CD14-positive monocyte (primary cell): ENCODE data around the gene FBXW11. TPM values are rescaled to one million over a fixed set of nuclear protein-coding genes. Genes with fewer than 3 reads are reported as not detected.

ENCODE experiments used
- DNase-seq, 3 donors: peaks; one replicate each; pipeline ENCODE4 v3.0.0-alpha.2; 2011 to 2022
- H2AFZ ChIP-seq: 2 replicates; pipeline ENCODE4 v1.6.0; 2012; ENCODE audit warnings: mild to moderate bottlenecking, low read depth, low read length, inconsistent platforms; ENCODE audit not compliant: insufficient read depth, poor library complexity, severe bottlenecking
- H3K27ac ChIP-seq, 2 donors: 1 replicate in 1 of 2; 2 replicates in 1 of 2; pipeline ENCODE4 v1.5.1; 2012 to 2013; ENCODE audit warnings: low read length in 2 of 2, control low read depth in 1 of 2, inconsistent platforms in 1 of 2, low read depth in 1 of 2, mild to moderate bottlenecking in 1 of 2
- H3K27me3 ChIP-seq, 2 donors: one replicate each; pipeline versions ENCODE4 v1.6.0 to v1.6.1; 2011 to 2013; ENCODE audit warnings: low read length in 2 of 2; ENCODE audit not compliant: control insufficient read depth in 2 of 2, insufficient read depth in 2 of 2
- H3K36me3 ChIP-seq, 2 donors: replicated peaks in 1 of 2; 1 replicate in 1 of 2; 2 replicates in 1 of 2; pipeline versions ENCODE4 v1.5.1 to v1.6.1; 2012 to 2013; ENCODE audit warnings: low read length in 2 of 2, control low read depth in 1 of 2, inconsistent platforms in 1 of 2, mild to moderate bottlenecking in 1 of 2; ENCODE audit not compliant: insufficient read depth in 2 of 2, control insufficient read depth in 1 of 2
- H3K4me1 ChIP-seq, 2 donors: 1 replicate in 1 of 2; 2 replicates in 1 of 2; pipeline versions ENCODE4 v1.5.1 to v1.6.1; 2012 to 2013; ENCODE audit warnings: low read length in 2 of 2, control low read depth in 1 of 2, inconsistent platforms in 1 of 2, mild to moderate bottlenecking in 1 of 2, moderate library complexity in 1 of 2; ENCODE audit not compliant: insufficient read depth in 2 of 2, control insufficient read depth in 1 of 2
- H3K4me2 ChIP-seq: replicated peaks from 2 replicates; pipeline ENCODE3; 2012; ENCODE audit warnings: low read length, moderate library complexity, mild to moderate bottlenecking; ENCODE audit not compliant: poor library complexity, severe bottlenecking; ENCODE audit errors: extremely low read depth
- H3K4me3 ChIP-seq, 3 experiments: fragments of 200-600 bp in 1 of 3; sonication (generic) in 1 of 3; replicated peaks in 1 of 3; 1 replicate in 2 of 3; 2 replicates in 1 of 3; pipeline ENCODE4 v1.5.1; 2011 to 2013; ENCODE audit warnings: low read length in 3 of 3, mild to moderate bottlenecking in 3 of 3, control low read depth in 2 of 3, low read depth in 2 of 3, inconsistent platforms in 1 of 3, moderate library complexity in 1 of 3
- H3K79me2 ChIP-seq: 2 replicates; pipeline ENCODE4 v1.6.0; 2012; ENCODE audit warnings: mild to moderate bottlenecking, control low read depth, inconsistent platforms, low read length, moderate library complexity; ENCODE audit not compliant: insufficient read depth
- H3K9ac ChIP-seq: 2 replicates; pipeline ENCODE4 v1.6.0; 2017; ENCODE audit warnings: low read length, mild to moderate bottlenecking; ENCODE audit not compliant: insufficient read depth, poor library complexity, severe bottlenecking
- H3K9me3 ChIP-seq, 2 donors: replicated peaks in 1 of 2; 1 replicate in 1 of 2; 2 replicates in 1 of 2; pipeline versions ENCODE4 v1.5.1 to v1.6.1; 2012 to 2013; ENCODE audit warnings: low read length in 2 of 2, control low read depth in 1 of 2; ENCODE audit not compliant: control insufficient read depth in 1 of 2, insufficient read depth in 1 of 2
- H4K20me1 ChIP-seq: 2 replicates; pipeline ENCODE4 v1.6.0; 2012; ENCODE audit warnings: mild to moderate bottlenecking, low read length, control low read depth, moderate library complexity; ENCODE audit not compliant: insufficient read depth
- H3K27ac Mint-ChIP-seq, 7 donors: one replicate each; pipeline ENCODE4 v1.8.0; 2020; ENCODE audit warnings: mild to moderate bottlenecking in 7 of 7, mixed read lengths in 7 of 7, moderate library complexity in 6 of 7, inconsistent platforms in 2 of 7
- H3K27me3 Mint-ChIP-seq, 3 donors: one replicate each; pipeline ENCODE4 v1.8.0; 2021 to 2022; ENCODE audit warnings: low read depth in 3 of 3, mild to moderate bottlenecking in 3 of 3, mixed read lengths in 3 of 3, moderate library complexity in 3 of 3, inconsistent platforms in 1 of 3
- H3K36me3 Mint-ChIP-seq, 2 donors: one replicate each; pipeline ENCODE4 v1.8.0; 2020; ENCODE audit warnings: mixed read lengths in 2 of 2, inconsistent platforms in 1 of 2, mild to moderate bottlenecking in 1 of 2
- H3K4me1 Mint-ChIP-seq: one replicate; pipeline ENCODE4 v1.8.0; 2020; ENCODE audit warnings: mild to moderate bottlenecking, mixed read lengths
- H3K4me3 Mint-ChIP-seq, 2 donors: one replicate each; pipeline ENCODE4 v1.8.0; 2020; ENCODE audit warnings: mild to moderate bottlenecking in 2 of 2, mixed read lengths in 2 of 2, moderate library complexity in 1 of 2
- H3K9me3 Mint-ChIP-seq, 7 donors: one replicate each; pipeline ENCODE4 v1.8.0; 2020 to 2022; ENCODE audit warnings: mixed read lengths in 7 of 7, mild to moderate bottlenecking in 6 of 7, moderate library complexity in 6 of 7, inconsistent platforms in 2 of 7
- CTCF ChIP-seq: fragments of 200-600 bp; IDR thresholded peaks from one replicate; pipeline ENCODE4 v1.8.0; 2022; ENCODE audit warnings: antibody characterized with exemption, mild to moderate bottlenecking
- WGBS: methylation state at CpG from one replicate; pipeline ENCODE4 v1.1.5; 2013; ENCODE audit warnings: missing lambda C conversion rate; ENCODE audit not compliant: insufficient coverage; 5-methylcytosine and 5-hydroxymethylcytosine counted together
- intact Hi-C, 2 donors: fragments of 100-400 bp; cut with micrococcal nuclease; formaldehyde crosslinking; loops; one replicate each; pipeline versions ENCODE4 v1.15.0 to v1.15.1; 2023
- polyA plus RNA-seq, 3 donors: library from polyadenylated mRNA; depleted of rRNA in 1 of 3; unstranded in 2 of 3; stranded (reverse) in 1 of 3; fragments of 300-500 nt in 2 of 3; fragments of >200 nt in 1 of 3; fragmentation: Illumina TruSeq in 2 of 3; gene quantifications; 1 replicate in 2 of 3; 2 replicates in 1 of 3; pipeline ENCODE4 v1.2.3, GENCODE V29; 2012 to 2021

Gene FBXW11
- polyA plus RNA-seq, 3 donors, result 15.0 to 24.5 (median 18.2) TPM

- no CpG with 5 or more reads among the region's 5 CpGs for WGBS
- peaks cover 85% of the 10 kb centered on the region for H3K79me2 ChIP-seq
- peak overlapping the region in 1 of 2 donors; percentile 34 for H3K27ac ChIP-seq
- no peaks in the 10 kb centered on the region for H3K27me3 ChIP-seq
- H3K4me1 ChIP-seq, result peaks cover 19 to 20% of the 10 kb centered on the region in 2 donors
- H3K4me1 Mint-ChIP-seq, result peaks cover 47% of the 10 kb centered on the region
- H3K9ac ChIP-seq, result no peak overlapping the region
- DNase-seq, result peak in 1 of 3 donors; percentile 9
- peaks cover 32 to 40% of the 10 kb centered on the region in 2 donors for H3K36me3 Mint-ChIP-seq
- H3K4me3 Mint-ChIP-seq, result no peak overlapping the region
- H4K20me1 ChIP-seq, result peaks cover 96% of the 10 kb centered on the region
- H2AFZ ChIP-seq, result no peak overlapping the region
- TF ChIP-seq CTCF, result no peak
- H3K36me3 ChIP-seq, result peaks cover 5 to 23% of the 10 kb centered on the region in 2 donors
- intact Hi-C loops, result no loop called here
- peaks cover 0 to 1% (median 0%) of the 10 kb centered on the region in 3 donors for H3K27me3 Mint-ChIP-seq
- no peaks in the 10 kb centered on the region for H3K9me3 ChIP-seq
- H3K27ac Mint-ChIP-seq, result peak overlapping the region in 4 of 7 donors; percentile 5 to 76 (median 13)
- H3K4me2 ChIP-seq, result no peak overlapping the region
- H3K4me3 ChIP-seq, result no peak overlapping the region
- no peaks in the 10 kb centered on the region for H3K9me3 Mint-ChIP-seq
These were observed 17.2 kb downstream of the FBXW11 start for GRCh38 chr5:171989276-171989675.

- TF ChIP-seq CTCF, result no peak
- Mint-ChIP-seq H3K4me1 (peaks cover 42% of the 10 kb centered on the region), H3K4me3 (no peak overlapping the region), H3K36me3 (peaks cover 27 to 41% of the 10 kb centered on the region in 2 donors), H3K27ac (peak overlapping the region in 1 of 7 donors; percentile 46), H3K27me3 (peaks cover 0 to 1% (median 0%) of the 10 kb centered on the region in 3 donors), H3K9me3 (peaks cover 0 to 6% (median 2%) of the 10 kb centered on the region in 7 donors)
- H3K79me2 ChIP-seq, result peaks cover 85% of the 10 kb centered on the region
- no peaks in the 10 kb centered on the region for H3K9me3 ChIP-seq
- peaks cover 0 to 22% of the 10 kb centered on the region in 2 donors for H3K36me3 ChIP-seq
- intact Hi-C loops, result no loop called here
- no peak overlapping the region for H2AFZ ChIP-seq
- H3K9ac ChIP-seq, result no peak overlapping the region
- no peak overlapping the region for H3K4me3 ChIP-seq
- H3K4me2 ChIP-seq, result no peak overlapping the region
- peaks cover 19 to 20% of the 10 kb centered on the region in 2 donors for H3K4me1 ChIP-seq
- 100% methylated on average over 4 of the region's 4 CpGs for WGBS
- H3K27me3 ChIP-seq, result no peaks in the 10 kb centered on the region
- H3K27ac ChIP-seq, result no peak overlapping the region
- peaks cover 95% of the 10 kb centered on the region for H4K20me1 ChIP-seq
- no peak for DNase-seq
These were observed 19.7 kb downstream of the FBXW11 start for GRCh38 chr5:171986772-171987171.
